OCI-M2 (cell line): ENCODE results near the gene STING1.

ENCODE experiments used
- DNase-seq: peaks from one replicate; lab custom pipeline; 2025; ENCODE audit not compliant: unreplicated experiment; lab: John Stamatoyannopoulos, UW

Gene STING1

GRCh38 chr5:139468421-139468931 lies 14.1 kb downstream of the STING1 start:
- no peak for DNase-seq

- DNase-seq, result no peak
Observed at GRCh38 chr5:139462586-139463276, 19.8 kb downstream of the STING1 start, which contains the start of gene ECSCR. TSS of gene ECSCR (minus strand) at chr5:139462743. CDS start at chr5:139462670, 73 bp downstream.

- DNase-seq, result no peak
Observed at GRCh38 chr5:139461698-139462097, 20.9 kb downstream of the STING1 start.

- DNase-seq, result no peak
Observed at GRCh38 chr5:139461176-139461575, 21.4 kb downstream of the STING1 start.

GRCh38 chr5:139460455-139460854 lies 22.1 kb downstream of the STING1 start:
- DNase-seq, result no peak

GRCh38 chr5:139459451-139459934 lies 23.1 kb downstream of the STING1 start:
- no peak for DNase-seq

GRCh38 chr5:139458580-139459407 lies 23.8 kb downstream of the STING1 start:
- no peak for DNase-seq

- no peak for DNase-seq
Observed at GRCh38 chr5:139457653-139458306, 24.8 kb downstream of the STING1 start.

- DNase-seq, result no peak
Observed at GRCh38 chr5:139457241-139457640, 25.3 kb downstream of the STING1 start.

GRCh38 chr5:139456776-139457175 lies 25.8 kb downstream of the STING1 start:
- no peak for DNase-seq

- DNase-seq, result no peak
Observed at GRCh38 chr5:139454568-139455290, 27.8 kb downstream of the STING1 start.

GRCh38 chr5:139453683-139454567 lies 28.6 kb downstream of the STING1 start:
- DNase-seq, result no peak

- no peak for DNase-seq
Observed at GRCh38 chr5:139451878-139452660, 30.5 kb downstream of the STING1 start.

GRCh38 chr5:139451176-139451575 lies 31.4 kb downstream of the STING1 start:
- no peak for DNase-seq

GRCh38 chr5:139446956-139447779 lies 35.4 kb downstream of the STING1 start:
- DNase-seq, result no peak

- no peak for DNase-seq
Observed at GRCh38 chr5:139445325-139446170, 37.0 kb downstream of the STING1 start.

- no peak for DNase-seq
Observed at GRCh38 chr5:139443831-139444453, 38.6 kb downstream of the STING1 start.
